ENCODE results near the gene PEX14.

PEX14 gene

DNA sequence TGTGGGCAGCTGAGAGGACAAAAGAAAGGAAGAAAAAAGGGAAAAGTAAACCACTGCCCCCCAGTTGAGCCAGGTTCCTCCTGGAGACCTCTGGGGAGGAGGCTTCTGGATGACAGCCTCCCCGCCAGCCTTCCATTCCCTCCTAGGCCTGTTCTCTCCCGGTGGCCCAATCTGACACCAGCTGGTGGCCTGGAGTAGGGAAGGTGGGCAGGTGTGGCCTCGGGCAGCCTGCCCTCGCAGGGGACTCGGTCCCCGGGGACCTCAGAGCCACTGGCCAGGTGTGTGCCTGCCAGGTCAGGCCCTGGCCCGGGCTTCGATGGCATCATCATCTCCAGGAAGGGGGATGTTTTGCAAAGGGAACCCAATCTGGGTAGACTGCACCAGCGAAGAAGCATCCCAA is 162.7 kb downstream of the PEX14 start:
- TF ChIP-seq, protein P1, sequence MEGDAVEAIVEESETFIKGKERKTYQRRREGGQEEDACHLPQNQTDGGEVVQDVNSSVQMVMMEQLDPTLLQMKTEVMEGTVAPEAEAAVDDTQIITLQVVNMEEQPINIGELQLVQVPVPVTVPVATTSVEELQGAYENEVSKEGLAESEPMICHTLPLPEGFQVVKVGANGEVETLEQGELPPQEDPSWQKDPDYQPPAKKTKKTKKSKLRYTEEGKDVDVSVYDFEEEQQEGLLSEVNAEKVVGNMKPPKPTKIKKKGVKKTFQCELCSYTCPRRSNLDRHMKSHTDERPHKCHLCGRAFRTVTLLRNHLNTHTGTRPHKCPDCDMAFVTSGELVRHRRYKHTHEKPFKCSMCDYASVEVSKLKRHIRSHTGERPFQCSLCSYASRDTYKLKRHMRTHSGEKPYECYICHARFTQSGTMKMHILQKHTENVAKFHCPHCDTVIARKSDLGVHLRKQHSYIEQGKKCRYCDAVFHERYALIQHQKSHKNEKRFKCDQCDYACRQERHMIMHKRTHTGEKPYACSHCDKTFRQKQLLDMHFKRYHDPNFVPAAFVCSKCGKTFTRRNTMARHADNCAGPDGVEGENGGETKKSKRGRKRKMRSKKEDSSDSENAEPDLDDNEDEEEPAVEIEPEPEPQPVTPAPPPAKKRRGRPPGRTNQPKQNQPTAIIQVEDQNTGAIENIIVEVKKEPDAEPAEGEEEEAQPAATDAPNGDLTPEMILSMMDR (IDR thresholded peaks at IDR 0.05; ENCODE audit: low read depth, low read length) = no peak
- Histone ChIP-seq H3K27ac (no peak overlapping the region), H3K4me3 (ENCODE audit: low read depth, low read length) (no peak overlapping the region)

DNA sequence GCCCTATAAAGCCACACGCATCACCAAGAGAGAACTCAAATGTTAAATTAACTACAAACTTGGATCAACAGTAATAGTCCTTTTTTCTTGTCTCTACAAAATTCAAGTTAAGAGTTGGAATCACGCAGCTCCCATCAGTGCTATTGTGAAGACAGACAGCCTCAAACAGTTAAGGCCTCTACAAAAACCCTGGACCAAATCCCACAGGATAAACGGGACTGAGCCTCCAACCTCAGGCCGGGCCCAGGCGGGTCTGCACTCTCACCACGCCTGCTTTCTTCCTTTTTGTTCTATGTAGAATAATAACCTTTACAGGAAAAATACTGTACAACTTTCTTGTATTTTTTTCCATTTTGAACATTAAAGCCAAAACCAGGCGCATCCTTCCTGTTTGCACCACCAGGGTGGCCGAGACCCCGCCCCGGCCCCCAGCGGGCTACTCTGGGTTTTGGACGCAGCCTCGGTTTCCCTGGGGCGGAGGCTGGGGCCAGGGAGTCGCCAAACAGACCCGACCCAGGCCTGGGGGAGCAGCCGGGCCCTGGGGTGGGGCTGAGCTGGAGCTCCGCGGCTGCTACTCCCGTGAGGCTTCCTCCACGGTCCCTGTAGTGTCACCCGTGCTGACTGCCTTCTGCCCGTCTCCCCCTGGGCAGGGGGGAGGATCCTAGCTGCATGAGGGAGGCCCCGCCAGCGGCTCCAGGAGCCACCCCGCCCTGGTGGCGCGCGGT is 163.2 kb downstream of the PEX14 start:
- H3K27ac ChIP-seq = no peak overlapping the region
- DNase-seq = no peak

More for the DNA sequence above, 162.7 kb downstream of the PEX14 start:
- no peaks in the 10 kb centered on the region for H3K27me3 ChIP-seq (ENCODE audit: insufficient read depth, low read depth, severe bottlenecking)
- no peak for DNase-seq
- no peaks in the 10 kb centered on the region for H3K9me3 ChIP-seq (ENCODE audit: severe bottlenecking)
- H3K36me3 ChIP-seq = peaks cover 34% of the 10 kb centered on the region

DNA sequence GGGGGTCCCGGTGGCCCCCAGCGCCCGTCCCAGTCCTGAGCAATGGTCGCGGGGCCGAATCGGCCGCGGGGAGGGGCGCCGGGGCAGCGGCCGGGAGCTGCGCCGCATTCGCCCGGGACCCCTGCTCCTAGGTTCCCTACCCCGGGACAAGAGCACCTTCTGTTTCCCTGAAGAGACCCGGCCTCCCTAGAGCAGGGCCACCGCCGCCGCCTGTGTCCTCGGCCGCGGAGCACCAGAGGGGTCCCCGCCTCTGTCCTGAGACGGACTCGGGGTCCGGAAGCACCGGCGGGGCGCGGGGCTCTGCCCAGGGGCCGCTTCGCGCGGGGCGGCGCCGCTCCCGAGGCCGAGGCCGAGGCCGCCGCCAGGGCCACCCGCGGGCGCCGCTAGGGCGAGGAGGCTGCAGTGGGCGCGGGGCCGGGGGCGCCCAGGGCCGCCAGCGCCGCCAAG is 163.8 kb downstream of the PEX14 start:
- TF ChIP-seq, protein P1 (IDR thresholded peaks at IDR 0.05; ENCODE audit: low read depth, low read length) = no peak
- no peak for DNase-seq
- no peaks in the 10 kb centered on the region for H3K27me3 ChIP-seq (ENCODE audit: insufficient read depth, low read depth, severe bottlenecking)
- peaks cover 46% of the 10 kb centered on the region for H3K36me3 ChIP-seq
- no peaks in the 10 kb centered on the region for H3K9me3 ChIP-seq (ENCODE audit: severe bottlenecking)
- no peak overlapping the region for H3K27ac ChIP-seq
- H3K4me3 ChIP-seq (ENCODE audit: low read depth, low read length) = no peak overlapping the region

More for the DNA sequence above, 163.2 kb downstream of the PEX14 start:
- Histone ChIP-seq H3K9me3 (ENCODE audit: severe bottlenecking) (no peaks in the 10 kb centered on the region), H3K27me3 (ENCODE audit: insufficient read depth, low read depth, severe bottlenecking) (no peaks in the 10 kb centered on the region), H3K4me3 (ENCODE audit: low read depth, low read length) (no peak overlapping the region), H3K36me3 (peaks cover 40% of the 10 kb centered on the region)
- TF ChIP-seq, protein P1 (IDR thresholded peaks at IDR 0.05; ENCODE audit: low read depth, low read length) = no peak

DNA sequence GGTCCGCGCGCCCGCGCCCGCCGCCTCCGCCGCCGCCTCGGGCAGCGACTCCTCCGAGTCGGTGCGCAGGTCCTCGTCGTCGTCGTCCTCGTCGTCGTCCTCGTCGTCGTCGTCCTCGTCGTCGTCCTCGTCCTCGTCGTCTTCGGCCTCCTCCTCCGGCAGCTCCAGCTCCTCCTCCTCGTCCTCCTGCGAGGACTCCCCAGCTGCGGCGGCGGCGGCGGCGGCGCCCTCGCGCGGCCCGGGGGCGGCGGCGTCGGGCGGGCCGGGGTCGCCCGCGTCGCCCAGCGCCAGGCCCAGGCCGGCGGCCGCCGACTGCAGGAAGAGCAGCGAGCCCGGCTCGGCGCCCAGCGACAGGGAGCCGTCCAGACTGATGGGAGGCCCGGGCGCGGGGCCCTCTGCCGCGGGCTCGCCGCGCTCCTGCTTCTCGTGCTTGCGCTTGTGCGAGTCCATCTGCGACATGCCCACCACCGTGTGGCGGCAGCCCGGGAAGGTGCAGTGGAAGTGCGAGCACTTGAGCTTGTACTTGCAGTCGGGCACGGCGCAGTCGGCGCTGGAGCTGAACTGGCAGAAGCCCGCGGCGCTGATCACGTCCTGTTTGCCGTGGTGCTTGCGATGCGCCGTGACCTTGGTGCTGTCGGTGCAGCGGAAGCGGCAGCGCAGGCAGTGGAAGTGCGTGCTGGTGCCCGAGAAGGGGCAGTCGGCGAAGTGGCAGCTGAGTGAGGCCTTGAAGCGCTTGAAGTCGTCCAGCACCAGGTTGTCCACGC is 164.4 kb downstream of the PEX14 start:
- no peaks in the 10 kb centered on the region for H3K9me3 ChIP-seq (ENCODE audit: severe bottlenecking)
- TF ChIP-seq, protein P1 (IDR thresholded peaks at IDR 0.05; ENCODE audit: low read depth, low read length) = no peak
- H3K36me3 ChIP-seq = peaks cover 52% of the 10 kb centered on the region
- no peak for DNase-seq
- no peaks in the 10 kb centered on the region for H3K27me3 ChIP-seq (ENCODE audit: insufficient read depth, low read depth, severe bottlenecking)
- no peak overlapping the region for H3K27ac ChIP-seq
- H3K4me3 ChIP-seq (ENCODE audit: low read depth, low read length) = no peak overlapping the region

DNA sequence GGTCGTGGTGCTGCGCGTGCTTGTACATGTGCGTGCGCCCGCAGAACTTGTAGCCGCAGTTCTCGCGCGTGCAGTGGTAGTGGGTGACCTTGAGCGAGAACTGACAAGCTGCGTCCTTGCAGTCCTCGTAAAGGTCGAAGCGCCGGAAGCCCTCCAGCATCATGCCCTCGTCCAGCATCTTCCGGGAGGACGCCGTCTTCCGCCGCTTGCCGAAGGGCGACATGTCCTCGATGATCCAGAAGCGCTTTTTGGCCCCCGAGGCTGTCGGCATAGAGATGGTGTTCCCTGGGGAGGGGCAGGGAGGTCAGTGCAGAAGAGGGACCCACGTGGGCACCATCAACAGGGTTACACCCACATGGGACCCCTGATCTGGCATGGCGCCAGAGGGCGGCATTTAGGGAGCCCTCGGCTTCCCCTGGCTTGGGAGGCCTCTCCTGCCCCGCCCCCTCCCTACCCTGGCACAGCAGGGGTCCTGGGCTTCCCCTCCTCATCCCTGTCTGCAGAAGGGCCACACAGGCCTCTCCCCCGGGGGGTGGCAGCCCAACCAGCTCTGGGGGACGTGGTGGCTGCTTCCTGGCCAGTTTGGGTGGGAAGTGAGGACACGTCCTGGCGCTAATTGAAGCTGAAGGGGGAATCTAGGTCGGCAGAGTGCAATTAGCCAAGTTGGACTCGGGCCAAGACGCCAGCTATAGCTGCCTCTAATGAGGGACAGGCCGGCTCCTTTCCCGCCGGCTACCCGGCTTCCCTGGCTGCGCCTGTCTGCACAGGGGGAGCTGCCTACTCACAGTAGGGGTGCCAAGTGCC is 165.2 kb downstream of the PEX14 start:
- DNase-seq = no peak
- TF ChIP-seq, protein P1 (IDR thresholded peaks at IDR 0.05; ENCODE audit: low read depth, low read length) = no peak
- no peaks in the 10 kb centered on the region for H3K9me3 ChIP-seq (ENCODE audit: severe bottlenecking)
- no peak overlapping the region for H3K4me3 ChIP-seq (ENCODE audit: low read depth, low read length)
- peaks cover 60% of the 10 kb centered on the region for H3K36me3 ChIP-seq
- H3K27ac ChIP-seq = no peak overlapping the region; the same call in 1 of the 2 replicates
- no peaks in the 10 kb centered on the region for H3K27me3 ChIP-seq (ENCODE audit: insufficient read depth, low read depth, severe bottlenecking)
